OCI-LY3 (cell line): ENCODE measurements around the gene KRT84.

Experiments
- CTCF ChIP-seq: fragments of 200-600, 300-600 bp; sonication (generic); IDR thresholded peaks from 2 replicates; pipeline ENCODE4 v1.5.1; 2014; ENCODE audit warnings: antibody characterized with exemption, low read length, low read depth
- EZH2phosphoT487 ChIP-seq: fragments of 200-600 bp; shearing (Covaris generic); IDR thresholded peaks from 2 replicates; pipeline ENCODE4 v1.6.1; 2018; ENCODE audit warnings: antibody characterized with exemption, mixed run types, low read depth

- TF ChIP-seq CTCF (no peak), EZH2phosphoT487 (no peak)
These were observed 54.4 kb downstream of the KRT84 start for GRCh38 chr12:52331039-52331438.
